ENCODE measurements around the gene TH.

The TH gene

GRCh38 chr11:2186669-2187279, 15.2 kb upstream of the TH start:
- no peaks in the 10 kb centered on the region for H3K9me3 ChIP-seq (ENCODE audit: insufficient read depth, low read length)
- no peak overlapping the region for H3K4me3 ChIP-seq (ENCODE audit: insufficient read length, low read depth)
- H3K4me1 ChIP-seq (ENCODE audit: insufficient read depth, insufficient read length) = peaks cover 8% of the 10 kb centered on the region
- H3K27me3 ChIP-seq (ENCODE audit: insufficient read depth, insufficient read length) = no peaks in the 10 kb centered on the region
- no peak for TF ChIP-seq YY1 (IDR thresholded peaks at IDR 0.05; ENCODE audit: insufficient read depth, insufficient read length)
- no peak for TF ChIP-seq ZNF274 (IDR thresholded peaks at IDR 0.05; ENCODE audit: low read depth, low read length)
- TF ChIP-seq SUZ12 (IDR thresholded peaks at IDR 0.05; ENCODE audit: extremely low read depth, insufficient read depth, insufficient read length) = no peak
- peak; percentile 59 for DNase-seq (ENCODE audit: low read depth, low spot score)
- H3K36me3 ChIP-seq (ENCODE audit: insufficient read depth, insufficient read length, low read length) = no peaks in the 10 kb centered on the region
- no peak overlapping the region for H3K9ac ChIP-seq (ENCODE audit: insufficient read length, low read depth)

DNA sequence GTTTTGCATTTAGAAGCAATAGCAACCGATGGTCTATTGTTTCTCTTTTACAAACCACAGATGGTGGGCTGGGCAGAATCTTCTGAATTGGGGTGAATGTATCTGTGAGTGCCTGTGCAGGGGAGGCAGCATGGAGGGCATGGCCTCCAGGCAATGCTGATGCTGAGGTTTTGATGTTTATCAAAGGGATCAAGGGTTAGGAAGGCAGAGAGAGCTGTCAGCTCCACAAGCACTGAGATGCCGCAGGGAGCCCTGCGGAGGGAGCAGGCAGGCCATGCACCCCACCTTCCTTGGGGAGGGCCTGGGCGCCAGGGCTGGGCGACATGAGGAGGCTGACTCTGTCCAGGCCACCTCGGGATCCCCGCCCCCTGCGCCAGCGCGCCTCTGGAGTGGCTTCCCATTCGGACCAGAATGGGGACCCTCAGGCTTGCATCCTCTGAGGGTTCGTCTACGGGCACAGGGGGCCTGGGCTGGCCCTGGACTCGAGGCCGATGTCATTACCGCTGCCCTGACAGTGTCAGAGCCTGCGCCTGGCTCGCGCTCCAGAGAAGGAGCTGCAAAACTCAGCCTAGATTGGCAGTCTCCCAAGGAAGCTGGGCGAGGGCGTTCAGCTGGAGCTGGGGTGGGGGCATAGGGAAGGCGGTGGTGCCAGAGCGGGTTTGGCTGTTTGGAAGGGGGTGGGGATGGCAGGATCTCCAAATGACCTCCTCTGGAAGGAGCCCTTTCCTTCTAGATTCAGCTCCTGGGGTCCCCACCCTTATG, 13.9 kb upstream of the TH start:
- H3K9ac ChIP-seq (ENCODE audit: insufficient read length, low read depth) = no peak overlapping the region
- no peaks in the 10 kb centered on the region for H3K27me3 ChIP-seq (ENCODE audit: insufficient read depth, insufficient read length)
- no peaks in the 10 kb centered on the region for H3K9me3 ChIP-seq (ENCODE audit: insufficient read depth, low read length)
- H3K4me1 ChIP-seq (ENCODE audit: insufficient read depth, insufficient read length) = peaks cover 11% of the 10 kb centered on the region
- no peaks in the 10 kb centered on the region for H3K36me3 ChIP-seq (ENCODE audit: insufficient read depth, insufficient read length, low read length)
- H3K4me3 ChIP-seq (ENCODE audit: insufficient read length, low read depth) = no peak overlapping the region
- TF ChIP-seq ZNF274 (IDR thresholded peaks at IDR 0.05; ENCODE audit: low read depth, low read length) (no peak), SUZ12 (IDR thresholded peaks at IDR 0.05; ENCODE audit: extremely low read depth, insufficient read depth, insufficient read length) (no peak), YY1 (IDR thresholded peaks at IDR 0.05; ENCODE audit: insufficient read depth, insufficient read length) (no peak)
- no peak for DNase-seq (ENCODE audit: low read depth, low spot score)

DNA sequence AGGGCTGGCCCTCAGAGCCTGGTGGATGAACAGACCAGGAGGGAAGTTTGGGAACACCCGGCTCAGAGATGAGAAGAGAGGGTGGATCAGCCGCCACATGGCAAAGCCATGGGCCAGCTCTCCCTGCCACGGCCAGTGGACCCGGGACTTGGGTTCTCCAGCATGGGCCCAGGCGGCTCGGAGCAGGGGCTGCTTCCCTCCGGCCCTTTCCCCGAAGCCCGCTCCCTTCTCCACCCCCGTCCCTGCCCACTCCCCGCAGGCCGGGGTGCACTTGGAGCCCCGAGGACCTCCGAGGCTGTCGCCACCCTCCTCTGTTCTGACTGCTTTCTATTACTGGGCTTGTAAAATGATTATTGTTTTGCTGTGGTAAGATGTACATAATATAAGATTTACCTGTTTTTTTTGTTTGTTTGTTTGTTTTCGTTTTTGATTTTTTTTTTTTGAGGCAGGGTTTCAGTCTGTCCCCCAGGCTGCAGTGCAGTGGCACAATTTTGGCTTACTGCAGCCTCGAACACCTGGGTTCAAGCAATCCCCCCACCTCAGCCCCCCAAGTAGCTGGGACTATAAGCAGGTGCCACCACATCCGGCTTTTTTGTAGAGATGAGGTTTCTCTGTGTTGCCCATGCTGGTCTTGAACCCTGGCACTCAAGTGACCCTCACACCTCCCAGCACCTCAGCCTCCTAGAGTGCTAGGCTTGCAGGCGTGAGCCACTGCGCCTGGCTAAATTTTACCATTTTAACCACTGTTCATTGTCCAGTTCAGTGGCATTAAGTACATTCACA, 11.3 kb upstream of the TH start:
- H3K9me3 ChIP-seq (ENCODE audit: insufficient read depth, low read length) = no peaks in the 10 kb centered on the region
- no peak for DNase-seq (ENCODE audit: low read depth, low spot score)
- H3K4me1 ChIP-seq (ENCODE audit: insufficient read depth, insufficient read length) = peaks cover 25% of the 10 kb centered on the region
- no peak overlapping the region for H3K9ac ChIP-seq (ENCODE audit: insufficient read length, low read depth)
- H3K36me3 ChIP-seq (ENCODE audit: insufficient read depth, insufficient read length, low read length) = no peaks in the 10 kb centered on the region
- H3K4me3 ChIP-seq (ENCODE audit: insufficient read length, low read depth) = no peak overlapping the region
- no peaks in the 10 kb centered on the region for H3K27me3 ChIP-seq (ENCODE audit: insufficient read depth, insufficient read length)
- TF ChIP-seq YY1 (IDR thresholded peaks at IDR 0.05; ENCODE audit: insufficient read depth, insufficient read length) (no peak), ZNF274 (IDR thresholded peaks at IDR 0.05; ENCODE audit: low read depth, low read length) (no peak), SUZ12 (IDR thresholded peaks at IDR 0.05; ENCODE audit: extremely low read depth, insufficient read depth, insufficient read length) (no peak)

DNA sequence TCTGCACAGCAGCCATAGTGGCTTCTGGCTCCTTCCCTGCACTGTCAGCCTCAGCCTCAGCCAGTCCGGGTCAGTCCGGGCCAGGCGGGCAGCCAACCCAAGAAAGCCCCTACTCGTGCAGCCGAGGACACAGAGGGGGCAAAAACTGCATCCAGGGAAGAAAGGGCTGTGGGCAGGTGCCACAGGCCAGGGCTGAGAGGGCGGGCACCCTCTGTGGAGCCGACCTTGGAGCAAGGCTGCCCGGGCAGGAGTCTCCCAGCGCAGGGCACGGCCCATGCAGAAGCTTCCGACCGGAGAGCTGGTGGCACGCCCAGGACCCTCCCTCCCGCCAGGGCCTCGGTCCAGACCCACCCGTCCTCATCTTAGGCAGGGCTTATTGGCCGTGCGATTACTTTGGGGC, 10.5 kb upstream of the TH start:
- Histone ChIP-seq H3K4me1 (ENCODE audit: insufficient read depth, insufficient read length) (peaks cover 23% of the 10 kb centered on the region), H3K9me3 (ENCODE audit: insufficient read depth, low read length) (no peaks in the 10 kb centered on the region), H3K9ac (ENCODE audit: insufficient read length, low read depth) (no peak overlapping the region), H3K36me3 (ENCODE audit: insufficient read depth, insufficient read length, low read length) (no peaks in the 10 kb centered on the region), H3K27me3 (ENCODE audit: insufficient read depth, insufficient read length) (no peaks in the 10 kb centered on the region), H3K4me3 (ENCODE audit: insufficient read length, low read depth) (no peak overlapping the region)
- no peak for TF ChIP-seq YY1 (IDR thresholded peaks at IDR 0.05; ENCODE audit: insufficient read depth, insufficient read length)
- TF ChIP-seq SUZ12 (IDR thresholded peaks at IDR 0.05; ENCODE audit: extremely low read depth, insufficient read depth, insufficient read length) = no peak
- TF ChIP-seq ZNF274 (IDR thresholded peaks at IDR 0.05; ENCODE audit: low read depth, low read length) = no peak
- no peak for DNase-seq (ENCODE audit: low read depth, low spot score)

GRCh38 chr11:2180789-2181370, 9.3 kb upstream of the TH start:
- H3K27me3 ChIP-seq (ENCODE audit: insufficient read depth, insufficient read length) = no peaks in the 10 kb centered on the region
- H3K36me3 ChIP-seq (ENCODE audit: insufficient read depth, insufficient read length, low read length) = no peaks in the 10 kb centered on the region
- TF ChIP-seq ZNF274 (IDR thresholded peaks at IDR 0.05; ENCODE audit: low read depth, low read length) (no peak), SUZ12 (IDR thresholded peaks at IDR 0.05; ENCODE audit: extremely low read depth, insufficient read depth, insufficient read length) (no peak), YY1 (IDR thresholded peaks at IDR 0.05; ENCODE audit: insufficient read depth, insufficient read length) (no peak)
- H3K4me3 ChIP-seq (ENCODE audit: insufficient read length, low read depth) = no peak overlapping the region
- DNase-seq (ENCODE audit: low read depth, low spot score) = no peak
- no peaks in the 10 kb centered on the region for H3K9me3 ChIP-seq (ENCODE audit: insufficient read depth, low read length)
- H3K9ac ChIP-seq (ENCODE audit: insufficient read length, low read depth) = peak overlapping the region; percentile 38
- H3K4me1 ChIP-seq (ENCODE audit: insufficient read depth, insufficient read length) = peaks cover 21% of the 10 kb centered on the region

DNA sequence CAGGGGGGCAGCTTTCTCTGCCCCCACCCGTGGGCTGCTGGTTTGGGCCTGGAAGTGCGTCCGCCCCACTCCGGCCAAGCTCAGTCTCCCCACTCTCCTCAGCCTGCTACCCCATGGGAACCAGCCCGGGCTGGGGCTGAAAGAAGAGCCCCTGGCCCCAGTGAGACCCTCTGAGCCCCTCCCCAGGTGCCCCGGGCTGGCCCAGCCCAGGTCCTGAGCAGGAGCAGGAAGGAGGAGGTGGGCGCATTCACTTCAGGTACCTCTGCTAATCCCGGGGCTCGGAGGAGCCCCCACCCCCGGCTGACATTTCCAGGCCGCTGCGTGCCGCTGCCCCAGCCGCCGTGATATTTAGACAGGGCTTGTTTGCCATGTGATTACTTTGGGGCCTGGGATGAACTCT, 8.7 kb upstream of the TH start:
- Histone ChIP-seq H3K27me3 (ENCODE audit: insufficient read depth, insufficient read length) (no peaks in the 10 kb centered on the region), H3K4me3 (ENCODE audit: insufficient read length, low read depth) (no peak overlapping the region), H3K9ac (ENCODE audit: insufficient read length, low read depth) (peak overlapping the region; percentile 26), H3K9me3 (ENCODE audit: insufficient read depth, low read length) (no peaks in the 10 kb centered on the region), H3K36me3 (ENCODE audit: insufficient read depth, insufficient read length, low read length) (no peaks in the 10 kb centered on the region), H3K4me1 (ENCODE audit: insufficient read depth, insufficient read length) (peaks cover 22% of the 10 kb centered on the region)
- no peak for DNase-seq (ENCODE audit: low read depth, low spot score)
- TF ChIP-seq ZNF274 (IDR thresholded peaks at IDR 0.05; ENCODE audit: low read depth, low read length) (no peak), YY1 (IDR thresholded peaks at IDR 0.05; ENCODE audit: insufficient read depth, insufficient read length) (no peak), SUZ12 (IDR thresholded peaks at IDR 0.05; ENCODE audit: extremely low read depth, insufficient read depth, insufficient read length) (no peak)
